Amniotic stem cell (primary cell): Measurements from ENCODE around the gene IMMP2L.
"Not testable (repeated sequence)": the region's sequence is repeated elsewhere in the genome, so short reads cannot be mapped to it uniquely, and the experiment has no call there.

Experiments
- DNase-seq: peaks from one replicate; lab custom pipeline; 2025; lab: John Stamatoyannopoulos, UW

Gene IMMP2L

DNA sequence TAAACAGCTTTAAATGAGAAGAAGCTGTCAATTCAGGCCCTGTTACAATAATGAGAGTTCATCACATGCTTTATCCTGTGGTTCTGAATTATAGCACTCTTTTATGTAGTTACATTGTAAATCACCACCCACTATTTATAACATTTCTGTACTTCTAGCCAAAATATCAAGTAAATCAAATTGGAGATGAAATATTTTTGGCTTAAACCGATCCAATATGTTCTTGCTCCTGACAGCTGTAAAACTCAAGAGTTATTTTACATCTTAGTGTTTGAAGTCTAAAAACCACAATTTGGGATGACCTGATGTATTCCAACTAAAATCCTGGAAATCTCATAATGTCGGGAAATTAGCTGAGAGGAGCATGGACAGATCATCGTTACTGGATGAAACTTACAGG lies 842.6 kb downstream of the IMMP2L start:
- no peak for DNase-seq

DNA sequence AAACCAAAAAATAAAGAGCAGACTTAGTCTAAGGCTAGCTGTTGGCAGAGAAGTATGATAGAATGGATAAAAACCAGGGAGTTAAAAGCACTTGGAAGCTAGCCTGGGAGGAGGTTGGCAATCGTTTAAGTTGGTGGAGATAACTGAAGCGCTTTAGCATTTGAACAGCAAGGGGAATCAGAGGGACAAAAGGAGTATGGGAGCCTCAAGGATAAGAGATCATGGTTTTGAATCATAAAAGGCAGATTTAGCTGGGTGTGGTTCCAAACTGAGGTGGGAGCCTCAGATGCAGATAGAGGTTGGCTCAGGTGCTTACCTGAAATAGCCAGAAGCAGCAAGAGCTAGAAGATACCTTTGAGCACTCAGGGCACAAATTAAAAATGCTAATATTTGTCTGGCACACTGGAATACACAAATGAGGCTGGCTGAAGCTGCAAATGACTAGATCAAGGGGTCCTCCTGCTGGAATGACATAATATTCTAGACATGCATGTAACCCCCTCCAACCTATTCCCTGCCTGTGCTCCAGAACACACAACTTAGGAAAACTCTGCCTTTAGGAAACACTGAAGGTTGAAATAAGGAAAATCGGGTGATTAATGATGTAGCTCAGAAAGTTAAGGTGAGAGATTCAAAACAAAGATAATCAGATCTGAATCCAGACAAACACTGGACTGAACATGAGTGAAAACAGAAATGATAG lies 843.6 kb downstream of the IMMP2L start:
- no peak for DNase-seq

DNA sequence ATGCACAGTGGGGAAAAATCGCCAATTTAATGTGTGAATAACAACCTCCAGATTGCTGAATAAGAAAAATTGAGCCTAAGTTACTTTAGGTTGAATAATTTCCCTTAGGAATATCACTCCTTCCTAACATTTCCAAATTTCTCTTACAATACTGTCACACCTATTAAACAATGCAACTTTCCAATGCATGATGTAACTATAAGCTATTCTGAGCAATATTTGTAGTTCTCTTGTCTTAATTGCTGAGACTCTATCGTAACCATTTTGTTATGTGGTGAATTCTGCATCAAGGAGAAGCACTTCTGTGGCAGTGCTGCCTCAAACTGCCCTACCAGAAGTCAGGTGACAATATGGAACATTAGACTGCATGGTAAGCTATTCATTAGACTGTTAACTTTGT lies 858.1 kb downstream of the IMMP2L start:
- no peak for DNase-seq

DNA sequence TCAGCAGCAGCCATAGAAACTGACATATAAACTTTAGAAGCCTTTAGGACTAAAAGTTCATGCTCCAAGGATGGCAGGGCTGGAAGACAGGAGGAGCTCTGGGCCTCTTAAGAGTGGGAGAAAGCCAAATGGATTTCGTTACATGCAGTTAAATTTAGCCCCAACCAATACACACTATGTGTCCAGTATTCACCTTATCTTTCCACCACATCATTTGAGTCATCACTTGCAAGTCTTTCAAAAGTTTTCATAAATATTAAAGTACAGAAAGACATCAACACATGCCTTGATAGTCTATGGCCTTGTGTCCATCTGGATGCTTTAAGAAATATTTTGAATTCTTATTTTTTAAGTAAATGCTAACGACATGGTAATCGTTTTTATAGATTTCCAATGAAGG lies 863.7 kb downstream of the IMMP2L start:
- no peak for DNase-seq

DNA sequence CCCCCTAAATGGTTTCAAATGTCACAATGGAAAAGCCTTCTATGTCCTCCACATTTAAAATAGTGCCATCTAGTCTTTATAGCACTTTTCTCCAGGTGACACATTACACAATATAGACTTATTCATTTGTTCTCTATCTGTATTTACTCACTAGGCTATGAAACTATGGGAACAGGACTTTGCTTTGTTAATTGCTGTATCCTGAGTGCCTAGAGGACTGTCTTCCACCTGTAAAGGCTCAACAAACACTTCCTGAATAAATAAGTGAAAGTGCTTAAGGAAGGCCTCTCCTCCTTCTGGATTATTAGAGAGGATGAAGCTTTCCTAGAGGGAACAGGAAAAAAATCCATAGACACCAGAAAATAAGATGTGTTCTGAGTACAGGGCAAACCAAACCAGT lies 868.9 kb downstream of the IMMP2L start:
- no peak for DNase-seq

DNA sequence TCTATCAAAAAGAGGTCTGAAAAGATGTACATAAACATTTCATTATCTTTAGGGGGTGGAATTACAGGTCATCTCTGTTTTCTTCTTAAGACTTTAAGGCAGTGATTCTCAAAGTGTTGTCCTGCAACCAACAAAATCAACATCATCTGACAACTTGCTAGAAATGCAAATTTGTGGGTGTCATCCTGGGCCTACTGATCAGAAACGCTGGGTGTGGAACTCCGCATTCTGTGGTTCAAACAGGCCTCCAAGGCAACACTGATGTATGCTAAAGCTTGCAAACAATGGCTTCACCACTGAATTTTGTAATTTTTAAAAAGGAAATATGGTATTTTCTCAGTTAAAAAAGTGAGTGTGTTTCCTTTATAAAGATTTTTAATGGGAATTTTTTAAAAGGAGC lies 873.4 kb downstream of the IMMP2L start:
- DNase-seq, result no peak

DNA sequence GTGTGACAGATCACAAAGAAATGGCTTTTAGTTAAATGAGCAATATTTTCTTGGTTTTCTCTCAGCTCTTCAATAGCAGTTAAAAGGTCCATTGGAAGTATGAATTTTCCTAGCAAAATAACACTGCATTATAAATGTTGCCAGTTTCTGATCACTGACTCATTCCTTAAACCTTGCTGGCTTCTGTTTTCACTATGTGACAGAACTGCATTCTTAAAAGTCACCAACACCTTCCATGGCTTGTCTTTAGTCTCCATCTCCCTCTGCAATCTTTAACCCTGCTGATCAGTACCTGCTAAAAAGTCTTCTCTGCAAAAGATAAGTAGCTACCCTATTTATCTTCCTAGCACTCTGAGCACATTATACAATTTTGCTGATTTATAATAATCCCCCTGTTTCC lies 876.4 kb downstream of the IMMP2L start:
- DNase-seq, result no peak

DNA sequence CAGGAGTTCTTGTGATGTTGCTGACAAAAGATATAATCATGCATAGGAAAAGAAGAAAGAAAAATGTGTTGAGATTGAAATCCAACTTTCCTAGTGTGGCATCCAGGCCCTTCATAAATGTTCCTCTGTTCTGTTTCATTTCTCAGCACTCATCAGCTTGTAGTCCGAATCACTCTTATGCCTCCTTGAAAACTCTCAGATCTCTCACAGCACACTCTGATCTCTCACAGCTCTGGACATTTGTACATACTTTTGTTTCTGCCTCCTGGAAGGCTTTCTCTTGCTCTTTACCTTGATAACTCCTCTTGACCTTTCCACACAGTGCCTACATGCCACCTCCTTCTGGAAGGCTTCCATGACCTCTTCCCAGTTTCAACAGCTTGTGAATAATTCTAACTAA lies 880.4 kb downstream of the IMMP2L start:
- no peak for DNase-seq

DNA sequence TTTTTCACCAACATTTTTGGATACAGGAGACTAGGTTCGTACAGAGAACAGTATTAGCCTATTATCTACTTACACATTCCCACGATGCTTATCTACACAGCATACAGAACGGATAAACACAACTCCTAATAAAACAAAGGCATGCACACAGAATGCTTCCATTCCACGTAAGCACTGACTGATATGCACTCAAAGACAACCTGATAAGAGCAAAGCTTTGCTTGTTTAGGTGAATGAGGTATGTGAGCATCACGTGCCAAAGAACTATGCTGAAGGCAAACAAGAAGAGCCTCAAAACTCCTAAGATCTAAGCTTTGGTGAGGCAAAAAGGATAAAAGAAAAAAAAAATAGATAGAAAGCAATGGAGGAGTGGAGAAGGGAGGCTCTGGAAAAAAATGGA lies 884.9 kb downstream of the IMMP2L start:
- no peak for DNase-seq

DNA sequence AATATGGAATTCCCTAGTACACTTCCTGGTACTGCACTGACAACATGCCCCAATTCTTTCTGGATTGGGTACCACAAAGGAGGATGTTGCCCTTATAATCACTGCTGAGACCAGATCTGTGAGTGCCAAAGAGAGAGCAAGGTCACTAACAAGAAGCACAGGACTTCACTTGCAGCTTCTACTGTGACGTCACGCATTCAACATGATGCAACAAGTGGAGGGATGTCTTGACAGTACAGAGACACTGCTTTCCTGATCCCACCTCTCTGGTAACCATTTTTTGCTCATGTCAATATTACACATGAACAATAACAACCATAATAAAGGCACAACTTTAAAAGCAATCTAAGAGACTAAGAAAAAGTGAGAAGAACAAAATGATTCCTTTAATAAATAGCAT lies 885.5 kb downstream of the IMMP2L start:
- no peak for DNase-seq

DNA sequence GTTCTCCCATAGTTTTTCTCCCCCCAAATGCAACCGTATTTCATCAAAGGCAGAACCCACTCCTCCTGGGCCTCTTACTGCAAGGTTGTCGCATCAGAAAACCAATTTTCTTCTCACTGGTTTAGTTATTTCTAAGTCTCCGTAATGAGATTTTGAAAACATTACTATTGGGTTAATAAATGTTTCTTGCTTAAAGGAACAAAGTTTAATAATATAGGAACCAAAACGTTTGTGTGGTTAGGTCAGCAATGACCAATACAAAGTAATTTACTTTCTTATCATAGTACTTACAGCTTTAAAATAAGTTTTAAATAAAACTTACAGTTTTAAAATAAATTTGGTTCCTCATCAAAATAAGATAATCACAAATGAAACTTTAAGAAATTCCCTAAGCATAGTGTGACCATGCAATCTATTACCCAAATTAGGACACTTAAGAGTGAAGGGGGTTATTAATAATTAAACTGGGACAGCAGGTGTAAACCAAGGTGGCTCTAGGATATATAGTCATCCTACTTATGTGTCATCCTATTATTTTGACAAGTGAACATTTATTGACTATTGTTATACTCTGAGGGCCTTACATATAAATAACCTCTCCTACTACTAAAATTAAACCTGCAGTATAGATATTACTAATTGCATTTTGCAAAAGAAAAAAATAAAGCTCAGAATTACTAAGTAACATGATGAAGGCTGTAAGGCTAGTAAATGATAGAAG lies 886.7 kb downstream of the IMMP2L start:
- DNase-seq, result no peak

DNA sequence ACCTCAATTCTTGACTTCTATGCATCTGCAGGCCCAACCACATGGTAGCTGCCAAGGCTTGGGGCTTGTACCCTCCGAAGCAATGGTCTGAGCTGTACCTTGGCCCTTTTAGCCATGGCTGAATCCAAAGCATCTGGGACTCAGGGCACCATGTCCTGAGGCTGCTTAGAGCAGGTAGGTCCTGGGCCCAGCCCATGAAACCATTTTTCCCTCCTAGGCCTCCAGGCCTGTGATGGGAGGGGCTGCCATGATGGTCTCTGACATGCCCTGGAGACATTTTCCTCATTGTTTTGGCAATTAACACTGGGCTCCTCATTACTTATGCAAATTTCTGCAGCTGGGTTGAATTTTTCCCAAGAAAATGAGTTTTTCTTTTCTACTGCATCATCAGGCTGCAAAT lies 889.1 kb downstream of the IMMP2L start:
- DNase-seq, result no peak

DNA sequence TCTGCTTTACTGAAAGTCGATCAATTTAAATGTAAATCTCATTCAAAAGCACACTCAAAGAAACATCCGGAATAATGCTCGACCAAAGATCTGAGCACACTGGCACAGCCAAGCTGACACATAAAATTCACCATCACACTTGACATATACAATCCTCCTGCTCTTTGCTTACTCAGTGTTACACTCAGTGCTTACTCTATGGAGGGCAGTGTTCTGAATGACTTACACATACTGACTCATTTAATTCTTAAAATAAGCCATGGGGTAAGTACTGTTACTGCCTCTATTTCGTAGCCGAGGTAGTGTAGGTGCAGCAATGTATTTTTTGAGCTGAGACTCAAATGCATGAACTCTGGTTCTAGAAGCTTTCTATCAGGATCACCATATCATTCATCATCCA lies 892.9 kb downstream of the IMMP2L start:
- DNase-seq, result no peak

DNA sequence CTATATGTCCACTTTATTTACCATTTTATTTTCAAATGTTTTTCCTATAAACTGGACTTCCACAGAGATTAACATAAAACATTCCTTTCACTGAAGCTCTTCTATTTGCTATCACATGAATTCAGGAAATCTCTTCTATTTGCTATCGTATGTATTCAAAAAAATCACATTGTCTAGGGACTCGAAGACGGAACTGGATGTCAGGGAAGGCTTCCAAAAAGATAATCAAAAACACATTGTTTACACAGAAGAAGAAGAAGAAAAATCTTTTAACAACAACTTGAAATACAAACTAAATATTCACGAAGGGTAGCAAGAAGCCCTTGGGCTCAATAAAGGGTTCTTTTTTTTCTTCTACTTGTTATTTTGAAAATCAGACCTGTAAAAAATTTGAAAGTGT lies 897.5 kb downstream of the IMMP2L start:
- DNase-seq, result no peak

DNA sequence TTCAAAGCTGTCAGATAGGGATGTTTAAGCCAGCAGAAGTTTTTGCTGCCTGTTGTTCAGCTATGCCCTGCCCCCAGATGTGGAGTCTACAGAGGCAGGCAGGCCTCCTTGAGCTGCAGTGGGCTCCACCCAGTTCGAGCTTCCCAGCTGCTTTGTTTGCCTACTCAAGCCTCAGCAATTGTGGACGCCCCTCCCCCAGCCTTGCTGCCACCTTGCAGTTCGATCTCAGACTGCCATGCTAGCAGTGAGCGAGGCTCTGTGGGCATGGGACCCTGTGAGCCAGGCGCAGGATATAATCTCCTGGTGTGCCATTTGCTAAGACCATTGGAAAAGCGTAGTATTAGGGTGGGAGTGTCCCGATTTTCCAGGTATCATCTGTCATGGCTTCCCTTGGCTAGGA lies 901.7 kb downstream of the IMMP2L start:
- DNase-seq, result not testable (repeated sequence)

DNA sequence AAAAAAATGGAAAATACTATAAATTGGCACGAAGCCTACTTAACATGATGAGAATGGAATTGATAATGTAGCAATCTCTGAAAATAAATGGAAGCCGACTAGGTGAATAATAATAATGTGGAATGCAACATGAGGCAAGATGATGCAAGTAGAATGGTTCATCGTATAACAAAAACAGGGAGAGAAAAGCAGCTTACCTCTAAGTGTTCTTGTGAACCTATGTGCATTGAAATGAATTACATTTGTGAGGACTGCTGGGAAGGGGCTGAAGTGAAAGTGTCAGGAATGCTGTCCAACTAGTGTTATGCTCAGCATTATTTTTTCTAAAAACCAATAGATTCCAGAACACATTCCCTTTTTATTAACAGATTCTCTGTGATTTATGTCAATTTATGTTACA lies 912.0 kb downstream of the IMMP2L start:
- no peak for DNase-seq

DNA sequence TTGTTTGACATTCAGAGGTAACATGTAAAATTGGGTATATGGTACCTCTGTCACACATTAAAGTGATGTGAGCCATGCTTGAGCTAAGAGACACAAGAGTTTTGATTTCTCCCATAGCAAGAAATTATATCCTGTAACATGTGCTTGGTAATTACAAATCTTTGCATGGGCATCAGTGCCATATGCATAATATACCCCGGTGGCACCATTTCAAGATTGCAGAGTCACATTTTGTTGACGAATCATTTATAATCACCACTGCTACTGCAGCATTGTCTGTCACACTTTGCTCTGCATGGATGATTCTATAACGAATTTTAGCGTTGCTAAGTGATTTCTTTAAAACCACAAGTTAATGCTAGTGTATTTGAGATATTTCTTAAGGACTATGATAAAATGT lies 915.0 kb downstream of the IMMP2L start:
- DNase-seq, result no peak

DNA sequence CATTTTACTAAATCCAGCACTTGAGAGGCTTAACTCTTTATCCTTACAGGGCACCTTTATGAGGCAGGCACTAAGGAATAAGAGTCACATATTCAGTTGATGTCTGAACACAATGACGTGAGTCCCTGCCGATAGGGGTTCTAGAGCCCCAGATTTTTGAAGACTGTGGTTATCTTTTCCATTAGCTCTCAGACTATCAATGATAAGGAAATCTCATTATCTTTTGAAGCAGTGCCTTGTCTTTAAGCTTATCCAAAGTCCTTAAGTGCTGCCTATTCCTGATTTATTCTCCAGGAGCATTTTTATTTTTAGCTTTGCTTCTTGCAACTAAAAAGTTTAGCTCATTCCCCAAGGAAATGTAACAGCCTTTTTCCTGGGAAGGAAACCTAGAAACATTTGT lies 915.5 kb downstream of the IMMP2L start:
- no peak for DNase-seq

DNA sequence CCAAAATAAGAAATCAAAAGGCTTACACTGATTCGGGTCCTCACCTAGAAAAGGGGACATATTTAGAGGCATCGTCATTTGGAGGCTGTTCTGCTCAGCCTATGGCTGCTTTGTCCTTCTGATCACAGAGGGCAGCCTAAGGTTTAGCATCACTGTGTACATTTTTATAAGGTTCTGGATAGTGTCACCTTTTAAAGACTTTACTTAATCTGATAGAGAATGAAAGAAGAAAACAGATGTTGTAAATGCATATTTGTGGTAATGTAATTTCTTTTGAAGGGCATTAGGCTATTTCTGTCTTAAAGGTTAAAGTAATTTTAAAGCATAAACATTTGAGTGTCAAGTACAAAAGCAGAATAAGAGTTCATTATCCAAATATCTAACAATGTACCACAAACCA lies 916.7 kb downstream of the IMMP2L start:
- DNase-seq, result no peak

DNA sequence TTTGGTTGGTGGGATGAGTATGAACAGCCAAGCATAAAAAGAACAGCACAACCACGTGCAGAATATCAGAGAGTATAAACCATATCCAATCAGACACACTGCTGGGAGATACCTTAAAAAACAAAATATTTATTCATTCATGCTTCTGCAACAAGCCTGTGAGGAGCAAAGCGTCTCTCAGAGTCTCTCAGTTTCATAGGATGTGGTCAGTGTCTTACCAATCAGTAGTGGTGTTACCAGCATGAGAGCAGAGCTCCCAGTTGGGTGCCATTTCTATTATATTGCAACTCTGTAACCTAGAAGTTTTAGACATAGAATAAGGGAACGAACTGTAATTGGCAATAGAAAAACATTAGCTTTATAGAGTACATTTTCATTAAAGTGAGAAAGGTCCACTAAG lies 917.2 kb downstream of the IMMP2L start:
- no peak for DNase-seq

DNA sequence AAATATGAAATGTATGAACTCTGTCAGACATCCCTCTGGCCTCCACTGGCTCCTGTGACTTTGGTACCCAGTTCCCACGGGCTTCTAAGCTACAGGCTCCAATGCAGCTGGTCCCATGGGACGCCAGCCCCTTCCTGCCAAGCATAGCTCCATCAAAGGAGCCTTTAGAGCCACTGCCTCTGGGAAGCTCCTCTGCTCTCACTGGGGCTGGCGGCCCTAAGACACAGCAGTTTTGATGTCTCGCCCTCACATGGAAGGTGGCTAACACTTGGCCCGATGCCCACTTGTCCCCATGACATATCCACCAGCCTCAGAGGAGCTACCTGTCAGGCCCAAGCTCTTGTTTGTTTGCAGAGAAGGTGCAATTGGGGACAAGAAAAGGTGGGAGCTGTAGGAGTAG lies 925.0 kb downstream of the IMMP2L start:
- DNase-seq, result no peak

DNA sequence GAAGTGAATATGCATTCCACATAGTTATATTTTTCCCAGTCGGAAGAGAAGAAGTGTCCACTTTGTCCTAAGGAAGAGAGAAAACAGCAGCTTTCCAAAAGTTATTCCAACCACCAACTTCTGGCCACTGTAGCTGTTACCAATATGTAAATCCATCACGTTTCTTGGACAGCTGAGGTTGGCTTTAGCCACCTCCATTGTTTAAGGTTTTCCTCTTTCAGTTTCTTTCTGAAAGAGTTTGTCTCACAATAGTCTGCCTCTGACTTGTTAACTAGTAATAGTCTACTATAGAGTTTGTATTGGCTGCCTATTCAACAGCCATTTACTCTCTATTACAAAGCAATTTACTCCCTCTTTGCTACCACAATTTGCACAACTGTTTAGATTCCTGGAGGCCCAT lies 929.0 kb downstream of the IMMP2L start:
- no peak for DNase-seq

DNA sequence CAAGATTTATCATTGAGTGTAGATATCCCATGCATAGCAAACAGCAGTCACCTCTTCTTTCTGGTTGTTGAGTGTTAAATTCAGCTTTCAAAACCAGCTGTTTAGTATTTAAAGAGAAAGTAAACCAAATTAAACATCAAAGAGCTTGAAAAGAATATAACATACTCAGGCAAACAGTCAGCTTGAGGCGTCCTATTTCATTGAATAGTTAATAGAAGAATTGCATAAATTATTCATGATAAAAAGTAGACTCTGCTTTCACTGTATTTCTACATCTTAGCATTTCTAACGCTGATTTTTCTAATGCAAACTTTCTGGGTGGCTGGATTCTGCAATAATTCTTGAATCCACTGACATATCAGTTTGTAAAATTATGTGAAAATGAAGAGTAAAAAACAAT lies 935.9 kb downstream of the IMMP2L start:
- DNase-seq, result no peak

DNA sequence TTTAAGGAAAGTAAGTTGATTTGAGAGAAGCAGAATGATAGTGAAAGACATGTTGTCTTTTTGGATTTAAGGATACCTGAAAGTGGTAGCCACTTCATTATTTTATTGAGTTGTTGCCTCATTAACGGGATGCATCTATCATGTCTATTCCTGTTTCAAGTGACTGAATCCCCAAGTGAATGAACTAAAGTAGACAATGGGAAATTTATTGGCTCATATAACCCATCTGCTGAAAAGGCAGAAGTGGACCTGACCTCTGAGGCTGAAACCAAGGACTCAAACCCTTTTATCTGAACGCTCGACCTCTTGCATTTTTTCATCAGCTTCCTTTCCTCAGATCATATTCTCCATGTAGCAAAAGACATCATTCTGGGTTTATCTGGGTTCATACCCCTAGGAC lies 937.0 kb downstream of the IMMP2L start:
- DNase-seq, result no peak
